Measurements from ENCODE around the gene KLHL17. TPM values are rescaled to one million over a fixed set of nuclear protein-coding genes. Genes with fewer than 3 reads are reported as not detected.

KLHL17 gene
- total RNA-seq, 4 donors from 2014 or later, result 1.3 to 5.7 (median 2.3) TPM

DNA sequence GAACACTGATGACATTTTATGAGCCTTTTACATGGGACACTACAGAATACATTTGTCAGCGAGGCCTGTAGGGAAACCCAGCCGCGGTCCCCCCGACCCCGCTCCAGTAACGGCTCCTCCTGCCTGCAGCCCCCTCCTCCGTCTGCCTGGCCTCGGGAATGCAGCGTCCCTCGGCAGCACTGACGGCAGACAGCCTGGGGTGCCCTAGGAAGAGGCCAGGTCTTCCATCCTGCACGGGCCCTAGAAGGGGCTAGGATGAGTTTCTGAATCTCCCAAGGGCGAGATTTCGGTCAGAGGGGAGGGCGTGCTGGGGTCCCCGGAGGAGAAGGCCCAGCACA, 28.2 kb upstream of the KLHL17 start:
- H3K4me3 ChIP-seq, result no peak overlapping the region
- in situ Hi-C loops (cut with MboI; ENCODE audit: low sequenced_read_pairs in 4 of 4), result no loop called here
- TF ChIP-seq, protein P1, sequence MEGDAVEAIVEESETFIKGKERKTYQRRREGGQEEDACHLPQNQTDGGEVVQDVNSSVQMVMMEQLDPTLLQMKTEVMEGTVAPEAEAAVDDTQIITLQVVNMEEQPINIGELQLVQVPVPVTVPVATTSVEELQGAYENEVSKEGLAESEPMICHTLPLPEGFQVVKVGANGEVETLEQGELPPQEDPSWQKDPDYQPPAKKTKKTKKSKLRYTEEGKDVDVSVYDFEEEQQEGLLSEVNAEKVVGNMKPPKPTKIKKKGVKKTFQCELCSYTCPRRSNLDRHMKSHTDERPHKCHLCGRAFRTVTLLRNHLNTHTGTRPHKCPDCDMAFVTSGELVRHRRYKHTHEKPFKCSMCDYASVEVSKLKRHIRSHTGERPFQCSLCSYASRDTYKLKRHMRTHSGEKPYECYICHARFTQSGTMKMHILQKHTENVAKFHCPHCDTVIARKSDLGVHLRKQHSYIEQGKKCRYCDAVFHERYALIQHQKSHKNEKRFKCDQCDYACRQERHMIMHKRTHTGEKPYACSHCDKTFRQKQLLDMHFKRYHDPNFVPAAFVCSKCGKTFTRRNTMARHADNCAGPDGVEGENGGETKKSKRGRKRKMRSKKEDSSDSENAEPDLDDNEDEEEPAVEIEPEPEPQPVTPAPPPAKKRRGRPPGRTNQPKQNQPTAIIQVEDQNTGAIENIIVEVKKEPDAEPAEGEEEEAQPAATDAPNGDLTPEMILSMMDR (IDR thresholded peaks at IDR 0.05 in 4 of 5, conservative IDR thresholded peaks at IDR 0.05 in 1 of 5), result no peak
- no peak for TF ChIP-seq POLR2A (IDR thresholded peaks at IDR 0.05)

DNA sequence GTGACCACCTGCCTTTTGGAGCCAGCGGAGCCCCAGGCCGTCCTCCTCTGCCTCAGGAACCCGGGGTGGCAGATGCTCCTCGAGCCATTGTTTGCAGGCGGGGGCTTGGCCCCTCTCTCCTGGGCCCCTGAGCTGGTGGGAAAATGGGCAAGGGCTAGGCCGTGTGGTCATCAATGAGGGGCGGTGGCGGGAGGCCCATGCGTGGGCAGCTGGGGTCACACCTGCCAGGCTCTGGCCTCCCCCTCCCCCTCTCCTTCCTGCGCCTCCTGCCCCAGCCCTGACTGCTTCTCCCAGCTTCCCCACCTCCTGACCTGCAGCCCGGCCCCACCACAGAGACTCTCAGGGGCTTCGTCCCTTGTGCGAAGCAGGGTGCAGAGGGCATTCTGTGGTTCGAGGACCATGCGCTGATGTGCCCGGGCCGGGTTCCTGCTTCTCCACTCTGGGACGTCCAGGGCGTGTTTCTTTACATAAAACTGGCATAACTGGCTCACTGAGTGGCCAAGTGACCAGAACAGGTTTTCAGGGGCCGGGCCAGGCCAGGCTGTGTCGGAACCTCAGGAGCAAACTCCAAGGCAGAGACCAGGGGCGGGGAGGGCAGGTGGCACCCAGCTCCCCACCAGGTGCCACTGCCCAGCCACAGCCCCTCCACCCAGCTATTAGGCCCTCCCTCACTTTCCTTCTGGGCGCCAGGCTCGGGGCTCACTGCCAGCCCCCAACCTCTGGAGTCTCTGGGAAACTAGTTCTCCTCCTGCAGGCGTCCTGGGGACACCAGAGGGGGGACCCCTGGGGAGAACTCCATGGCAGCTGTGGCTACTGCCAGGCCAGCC, 27.4 kb upstream of the KLHL17 start:
- intact Hi-C loops (cut with DNase I; ENCODE audit: low total_unique reads), result no loop called here
- Histone ChIP-seq H3K36me3 (no peaks in the 10 kb centered on the region), H3K27ac (no peak overlapping the region), H3K4me1 (no peaks in the 10 kb centered on the region), H3K4me3 (no peak overlapping the region), H3K9me3 (no peaks in the 10 kb centered on the region), H3K27me3 (peaks cover 45 to 59% (median 46%) of the 10 kb centered on the region in 3 donors)
- DNase-seq (no peak), ATAC-seq (no peak)
- TF ChIP-seq POLR2A (IDR thresholded peaks at IDR 0.05), result no peak
- TF ChIP-seq, protein P1 (IDR thresholded peaks at IDR 0.05 in 4 of 5, conservative IDR thresholded peaks at IDR 0.05 in 1 of 5), result no peak
- in situ Hi-C loops (cut with MboI; ENCODE audit: low sequenced_read_pairs in 4 of 4), result no loop called here

More for the DNA sequence above, 28.2 kb upstream of the KLHL17 start:
- no peak overlapping the region for H3K27ac ChIP-seq
- DNase-seq, result no peak
- H3K27me3 ChIP-seq, result peaks cover 45 to 63% (median 53%) of the 10 kb centered on the region in 3 donors
- no peaks in the 10 kb centered on the region for H3K36me3 ChIP-seq
- intact Hi-C loops (cut with DNase I; ENCODE audit: low total_unique reads), result no loop called here
- no peaks in the 10 kb centered on the region for H3K4me1 ChIP-seq
- no peak for ATAC-seq
- H3K9me3 ChIP-seq, result no peaks in the 10 kb centered on the region

DNA sequence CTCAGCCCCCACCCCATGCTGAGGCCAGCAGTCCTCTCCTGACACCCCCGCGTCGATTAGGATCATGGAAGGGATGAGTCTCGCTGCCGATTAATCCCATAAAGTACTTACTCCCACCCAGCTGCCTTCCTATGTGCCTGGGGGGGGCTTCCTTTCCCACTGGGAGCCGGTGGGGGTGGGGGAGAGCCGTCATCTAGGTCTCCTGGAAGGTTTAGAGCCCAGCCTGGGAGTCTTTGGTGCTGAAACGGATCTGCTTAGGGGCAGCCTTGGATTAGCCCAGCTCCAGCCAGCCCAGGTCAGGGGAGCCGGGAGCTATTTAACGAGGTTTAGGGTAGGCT, 26.8 kb upstream of the KLHL17 start:
- in situ Hi-C loops (cut with MboI; ENCODE audit: low sequenced_read_pairs in 4 of 4), result no loop called here
- Histone ChIP-seq H3K27ac (no peak overlapping the region), H3K36me3 (no peaks in the 10 kb centered on the region), H3K4me1 (no peaks in the 10 kb centered on the region), H3K9me3 (no peaks in the 10 kb centered on the region), H3K27me3 (peaks cover 47 to 64% (median 52%) of the 10 kb centered on the region in 3 donors), H3K4me3 (no peak overlapping the region)
- ATAC-seq, result no peak
- intact Hi-C loops (cut with DNase I; ENCODE audit: low total_unique reads), result no loop called here
- DNase-seq, result no peak
- no peak for TF ChIP-seq POLR2A (IDR thresholded peaks at IDR 0.05)
- TF ChIP-seq, protein P1 (IDR thresholded peaks at IDR 0.05 in 4 of 5, conservative IDR thresholded peaks at IDR 0.05 in 1 of 5), result no peak

DNA sequence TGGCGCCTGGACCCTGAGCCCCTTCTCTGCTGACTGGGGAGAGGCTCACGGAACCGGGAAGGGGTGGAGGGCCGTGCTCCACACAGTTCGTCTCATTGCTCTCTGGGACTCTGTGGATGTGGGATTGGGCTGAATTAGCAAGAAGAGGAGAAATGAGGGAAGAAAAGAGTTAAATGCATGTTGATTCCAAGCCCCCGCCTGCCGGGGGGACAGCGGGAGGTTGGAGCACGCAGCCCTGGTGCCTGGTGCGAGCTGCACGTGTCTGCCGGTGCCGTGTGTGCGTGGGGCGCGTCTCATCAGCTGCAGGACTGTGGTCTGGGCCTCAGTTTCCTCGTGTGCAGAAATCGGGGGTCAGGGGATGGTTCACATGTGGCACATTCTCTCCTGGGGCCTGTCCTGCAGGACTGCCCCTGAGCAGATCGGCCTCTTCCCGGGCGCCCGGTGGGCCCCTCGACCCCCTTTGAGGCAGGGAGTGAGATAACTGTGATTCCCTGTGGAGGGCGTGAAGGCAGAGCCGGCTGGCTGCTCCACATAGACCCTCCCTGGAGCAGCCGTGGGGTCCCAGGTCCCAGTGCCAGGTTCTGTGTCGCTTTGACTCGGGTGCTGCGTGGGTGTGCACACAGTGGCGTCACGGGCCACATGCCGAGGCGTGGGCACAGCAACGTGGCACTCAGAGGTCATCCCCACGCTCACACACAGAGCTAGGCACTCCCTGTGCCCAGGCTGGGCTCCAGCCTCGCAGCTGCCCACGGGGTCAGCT, 25.2 kb upstream of the KLHL17 start:
- ATAC-seq, result no peak
- Histone ChIP-seq H3K4me3 (no peak overlapping the region), H3K27ac (no peak overlapping the region), H3K4me1 (peaks cover 6 to 8% of the 10 kb centered on the region in 2 donors), H3K9me3 (no peaks in the 10 kb centered on the region), H3K27me3 (peaks cover 56 to 72% (median 64%) of the 10 kb centered on the region in 3 donors), H3K36me3 (no peaks in the 10 kb centered on the region)
- intact Hi-C loops (cut with DNase I; ENCODE audit: low total_unique reads), result no loop called here
- in situ Hi-C loops (cut with MboI; ENCODE audit: low sequenced_read_pairs in 4 of 4), result no loop called here
- no peak for TF ChIP-seq POLR2A (IDR thresholded peaks at IDR 0.05)
- TF ChIP-seq, protein P1 (IDR thresholded peaks at IDR 0.05 in 4 of 5, conservative IDR thresholded peaks at IDR 0.05 in 1 of 5), result no peak
- no peak for DNase-seq
